HL-60 (cell line): ENCODE measurements around the gene PODNL1.

Source experiments
- CTCF ChIP-seq: IDR thresholded peaks from one replicate; pipeline ENCODE4 v1.5.1; 2011; ENCODE audit warnings: low read length, control low read depth, inconsistent platforms; ENCODE audit not compliant: insufficient read depth
- GABPA ChIP-seq: IDR thresholded peaks from 2 replicates; pipeline ENCODE4 v1.6.1; 2012; ENCODE audit warnings: low read depth
- POLR2AphosphoS5 ChIP-seq: IDR thresholded peaks from 2 replicates; pipeline ENCODE4 v1.6.1; 2012; ENCODE audit warnings: low read depth
- REST ChIP-seq: IDR thresholded peaks from 2 replicates; pipeline ENCODE4 v1.6.1; 2012; ENCODE audit warnings: low read depth; ENCODE audit not compliant: insufficient replicate concordance
- SPI1 ChIP-seq: IDR thresholded peaks from 2 replicates; pipeline ENCODE4 v1.6.1; 2012; ENCODE audit warnings: low read depth, mild to moderate bottlenecking, borderline replicate concordance

- TF ChIP-seq CTCF (no peak), GABPA (no peak), REST (no peak), SPI1 (no peak), POLR2AphosphoS5 (no peak)
These were observed 12.8 kb upstream of the PODNL1 start for GRCh38 chr19:13951043-13951442.
